Pancreas (tissue), 10 donors: ENCODE measurements around the gene SHD. TPM values are rescaled to one million over a fixed set of nuclear protein-coding genes. Genes with fewer than 3 reads are reported as not detected.
"Not testable (repeated sequence)": the region's sequence is repeated elsewhere in the genome, so short reads cannot be mapped to it uniquely, and the experiment has no call there.

ENCODE experiments used
- ATAC-seq, 4 donors: fragments of 200-7000 bp; cut with Tn5 transposase; one replicate each; pipeline versions ENCODE4 v1.8.0 to v1.9.1; 2020; ENCODE audit warnings: mild to moderate bottlenecking in 4 of 4, moderate library complexity in 4 of 4
- DNase-seq, 6 donors: peaks; one replicate each; pipeline ENCODE4 v3.0.0-alpha.2; 2020
- FAIRE-seq: peaks from 2 replicates; lab custom pipeline; 2012; peaks lifted over from hg19 to GRCh38; lab: Jason Lieb, UNC
- H3K27ac ChIP-seq, 4 donors: fragments of 200-600 bp; sonication (generic); 1 replicate in 3 of 4; 2 replicates in 1 of 4; pipeline versions ENCODE4 v1.5.0 to v1.8.0; 2020
- H3K27me3 ChIP-seq, 4 donors: fragments of 200-600 bp; one replicate each; pipeline ENCODE4 v1.8.0; 2021
- H3K36me3 ChIP-seq, 3 donors: fragments of 200-600 bp; sonication (generic) in 1 of 3; one replicate each; pipeline versions ENCODE4 v1.5.0 to v1.8.0; 2020 to 2021
- H3K4me1 ChIP-seq, 3 donors: fragments of 200-600 bp; one replicate each; pipeline ENCODE4 v1.8.0; 2021
- H3K4me3 ChIP-seq, 4 donors: fragments of 200-600 bp; sonication (generic) in 2 of 4; one replicate each; pipeline versions ENCODE4 v1.5.0 to v1.8.0; 2020 to 2021
- H3K9me3 ChIP-seq, 4 donors: fragments of 200-600 bp; one replicate each; pipeline ENCODE4 v1.8.0; 2021
- CTCF ChIP-seq, 4 donors: fragments of 200-600 bp; sonication (generic) in 3 of 4; IDR thresholded peaks; one replicate each; pipeline versions ENCODE4 v1.5.0 to v1.8.0; 2021; ENCODE audit warnings: antibody characterized with exemption in 4 of 4
- WGBS, 2 donors: extraction: QIAGEN DNeasy Blood & Tissue Kit; methylation state at CpG; one replicate each; pipeline ENCODE4 v1.1.7; 2013; 5-methylcytosine and 5-hydroxymethylcytosine counted together
- intact Hi-C, 3 donors: fragments of 100-400 bp; cut with DNase I; formaldehyde crosslinking; loops; one replicate each; pipeline versions ENCODE4 v1.11.1 to v1.14.2; 2022
- polyA plus RNA-seq, 2 donors: library from polyadenylated mRNA; stranded (reverse); fragments of 200-250 nt; gene quantifications; one replicate each; pipeline ENCODE4 v1.2.3, GENCODE V29; 2013
- total RNA-seq, 6 donors: library from RNA; stranded (reverse); fragmentation: NEBNext Ultra II Directional in 4 of 6; extraction: Animal tissue kit (Norgen Biotek cat#: 25700) in 4 of 6; gene quantifications; one replicate each; pipeline versions ENCODE4 v1.2.1 to v1.2.4, GENCODE V29; 2021 to 2023
- donor health status: healthy with polysubstance abuse.
- donor health status: DM: no; HTN: no; CAD: no; lungs with moderate emphysema.
- donor health status: DM: no; HTN: no; CAD: no.
- donor health status: control.
- donor health status: control.
- donor health status: Bipolar disorder and iron deficiency.
- donor health status: DM: yes; HTN: yes; CAD: no.
- donor health status: DM: no; HTN: no; CAD: no.
- donor health status: DM: no; HTN: no; CAD: no.
- donor health status: DM: yes; HTN: yes; CAD: no.

The SHD gene
- total and polyA plus RNA-seq, 8 donors = not detected

- H3K36me3 ChIP-seq = peaks cover 0 to 36% (median 1%) of the 10 kb centered on the region in 3 donors
- peak; percentile 31 to 90 (median 84) for ATAC-seq
Observed at GRCh38 chr19:4267901-4268815, 10.9 kb upstream of the SHD start.

GRCh38 chr19:4268816-4269430, 10.1 kb upstream of the SHD start:
- no peak for TF ChIP-seq CTCF (IDR thresholded peaks at IDR 0.05)
- no peak for FAIRE-seq
- ATAC-seq = no peak
- Histone ChIP-seq H3K27ac (peak overlapping the region in 1 of 4 donors; percentile 9), H3K4me3 (no peak overlapping the region), H3K9me3 (no peaks in the 10 kb centered on the region), H3K36me3 (peaks cover 0 to 31% (median 0%) of the 10 kb centered on the region in 3 donors), H3K27me3 (no peaks in the 10 kb centered on the region), H3K4me1 (no peaks in the 10 kb centered on the region)
- no peak for DNase-seq
- 86 to 90% methylated on average over 13 of the region's 13 CpGs for WGBS, 2 donors
- intact Hi-C loops = loop anchor here in 2 of 3 donors (5.0 to 10.0 kb wide), 2 partner anchors 83 to 86 kb away; no protein-coding TSS in a partner anchor

More at GRCh38 chr19:4267901-4268815, 10.9 kb upstream of the SHD start:
- H3K27me3 ChIP-seq = no peaks in the 10 kb centered on the region
- H3K4me1 ChIP-seq = no peaks in the 10 kb centered on the region
- TF ChIP-seq CTCF (IDR thresholded peaks at IDR 0.05) = no peak
- FAIRE-seq (no peak), DNase-seq (peak in 4 of 6 donors; percentile 66 to 80 (median 78))
- 61 to 76% methylated on average over 30 of the region's 30 CpGs for WGBS, 2 donors
- H3K27ac ChIP-seq = peak overlapping the region in 2 of 4 donors; percentile 9 to 29
- no peak overlapping the region for H3K4me3 ChIP-seq
- H3K9me3 ChIP-seq = no peaks in the 10 kb centered on the region
- intact Hi-C loops = loop anchor here in 2 of 3 donors (5.0 to 10.0 kb wide), 2 partner anchors 84 to 87 kb away; no protein-coding TSS in a partner anchor

GRCh38 chr19:4272894-4273293, 6.2 kb upstream of the SHD start:
- H3K4me3 ChIP-seq = no peak overlapping the region
- TF ChIP-seq CTCF (IDR thresholded peaks at IDR 0.05) = no peak
- no peak for DNase-seq
- no peak for ATAC-seq
- H3K36me3 ChIP-seq = peaks cover 0 to 10% (median 0%) of the 10 kb centered on the region in 3 donors
- H3K4me1 ChIP-seq = no peaks in the 10 kb centered on the region
- no peak for FAIRE-seq
- no peaks in the 10 kb centered on the region for H3K27me3 ChIP-seq
- H3K9me3 ChIP-seq = no peaks in the 10 kb centered on the region
- no peak overlapping the region for H3K27ac ChIP-seq
- 73 to 78% methylated on average over 9 to 10 of the region's 10 CpGs for WGBS, 2 donors
- intact Hi-C loops = no loop called here

GRCh38 chr19:4274321-4274686, 4.8 kb upstream of the SHD start:
- ATAC-seq = peak in 1 of 4 donors; percentile 33
- intact Hi-C loops, H3K4me3 ChIP-seq, H3K36me3 ChIP-seq, DNase-seq, H3K4me1 ChIP-seq, H3K27me3 ChIP-seq, H3K9me3 ChIP-seq, H3K27ac ChIP-seq, FAIRE-seq: not testable (repeated sequence)
- 53 to 68% methylated on average over 6 of the region's 6 CpGs for WGBS, 2 donors

- Histone ChIP-seq H3K27me3 (no peaks in the 10 kb centered on the region), H3K4me1 (peaks cover 0 to 6% (median 3%) of the 10 kb centered on the region in 3 donors), H3K36me3 (no peaks in the 10 kb centered on the region), H3K9me3 (no peaks in the 10 kb centered on the region), H3K27ac (no peak overlapping the region), H3K4me3 (no peak overlapping the region)
- FAIRE-seq = no peak
- intact Hi-C loops = no loop called here
- 28 to 36% methylated on average over 16 of the region's 16 CpGs for WGBS, 2 donors
- no peak for DNase-seq
- no peak for TF ChIP-seq CTCF (IDR thresholded peaks at IDR 0.05)
- no peak for ATAC-seq
Observed at GRCh38 chr19:4277191-4277696, 1.8 kb upstream of the SHD start.
